Left ventricle myocardium inferior (tissue), 1 donor: ENCODE results near the gene NRXN3. TPM values are rescaled to one million over a fixed set of nuclear protein-coding genes. Genes with fewer than 3 reads are reported as not detected.
"Not testable (repeated sequence)": the region's sequence is repeated elsewhere in the genome, so short reads cannot be mapped to it uniquely, and the experiment has no call there.

ENCODE experiments used
- DNase-seq: peaks from one replicate; pipeline ENCODE4 v3.0.0-alpha.2; 2020
- H3K27ac ChIP-seq: fragments of 200-600 bp; replicated peaks from 2 replicates; pipeline ENCODE4 v1.8.0; 2021
- H3K27me3 ChIP-seq: fragments of 200-600 bp; 2 replicates; pipeline ENCODE4 v1.8.0; 2021; ENCODE audit warnings: low read depth
- H3K36me3 ChIP-seq: fragments of 200-600 bp; 2 replicates; pipeline ENCODE4 v1.8.0; 2021
- H3K4me1 ChIP-seq: fragments of 200-600 bp; 2 replicates; pipeline ENCODE4 v1.8.0; 2021
- H3K4me3 ChIP-seq: fragments of 200-600 bp; 2 replicates; pipeline ENCODE4 v1.8.0; 2021; ENCODE audit warnings: mild to moderate bottlenecking, moderate library complexity
- H3K9me3 ChIP-seq: fragments of 200-600 bp; replicated peaks from 2 replicates; pipeline ENCODE4 v1.8.0; 2021
- intact Hi-C: fragments of 100-400 bp; cut with micrococcal nuclease; formaldehyde crosslinking; loops from one replicate; pipeline ENCODE4 v1.11.0; 2022
- total RNA-seq: library from RNA; stranded (reverse); fragmentation: NEBNext Ultra II Directional; extraction: Animal tissue kit (Norgen Biotek cat#: 25700); gene quantifications from one replicate; pipeline ENCODE4 v1.2.1, GENCODE V29; 2021
- TF ChIP-seq, protein P1 (sequence below): fragments of 200-600 bp; IDR thresholded peaks from 2 replicates; pipeline ENCODE4 v1.8.0; 2021; ENCODE audit warnings: antibody characterized with exemption, mild to moderate bottlenecking, borderline replicate concordance
- donor health status: DM: no; HTN: yes; CAD: no; lungs with severe emphysema.

The NRXN3 gene
- total RNA-seq, 1 donor from 2014 or later, result 1.2 TPM

- intact Hi-C loops, result no loop called here
These were observed 349.7 kb downstream of the NRXN3 start for GRCh38 chr14:78519863-78520262.

DNA sequence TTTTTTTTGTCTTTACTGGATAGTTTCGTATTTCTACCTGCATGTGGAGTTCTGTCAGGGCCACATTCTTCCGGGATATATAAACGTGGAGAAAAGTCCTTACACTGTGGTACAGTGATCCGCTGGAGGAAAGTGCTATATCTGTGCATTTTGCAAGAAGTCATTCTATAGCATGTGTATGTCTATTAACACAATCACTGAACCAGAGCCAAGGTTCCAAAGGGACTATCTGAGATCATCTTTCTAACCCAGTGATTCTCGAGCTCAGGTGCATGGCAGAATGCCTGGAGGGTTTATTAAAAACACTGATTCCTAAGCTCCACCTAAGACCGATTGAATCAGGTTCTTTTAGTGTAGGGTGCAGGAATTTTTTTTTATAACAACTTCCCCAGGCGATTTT is 354.0 kb downstream of the NRXN3 start:
- no peak overlapping the region for H3K4me3 ChIP-seq
- no peak for DNase-seq
- TF ChIP-seq, protein P1, sequence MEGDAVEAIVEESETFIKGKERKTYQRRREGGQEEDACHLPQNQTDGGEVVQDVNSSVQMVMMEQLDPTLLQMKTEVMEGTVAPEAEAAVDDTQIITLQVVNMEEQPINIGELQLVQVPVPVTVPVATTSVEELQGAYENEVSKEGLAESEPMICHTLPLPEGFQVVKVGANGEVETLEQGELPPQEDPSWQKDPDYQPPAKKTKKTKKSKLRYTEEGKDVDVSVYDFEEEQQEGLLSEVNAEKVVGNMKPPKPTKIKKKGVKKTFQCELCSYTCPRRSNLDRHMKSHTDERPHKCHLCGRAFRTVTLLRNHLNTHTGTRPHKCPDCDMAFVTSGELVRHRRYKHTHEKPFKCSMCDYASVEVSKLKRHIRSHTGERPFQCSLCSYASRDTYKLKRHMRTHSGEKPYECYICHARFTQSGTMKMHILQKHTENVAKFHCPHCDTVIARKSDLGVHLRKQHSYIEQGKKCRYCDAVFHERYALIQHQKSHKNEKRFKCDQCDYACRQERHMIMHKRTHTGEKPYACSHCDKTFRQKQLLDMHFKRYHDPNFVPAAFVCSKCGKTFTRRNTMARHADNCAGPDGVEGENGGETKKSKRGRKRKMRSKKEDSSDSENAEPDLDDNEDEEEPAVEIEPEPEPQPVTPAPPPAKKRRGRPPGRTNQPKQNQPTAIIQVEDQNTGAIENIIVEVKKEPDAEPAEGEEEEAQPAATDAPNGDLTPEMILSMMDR, result no peak
- H3K4me1 ChIP-seq, result no peaks in the 10 kb centered on the region
- H3K27ac ChIP-seq, result no peak overlapping the region
- H3K36me3 ChIP-seq, result no peaks in the 10 kb centered on the region
- intact Hi-C loops, result no loop called here
- H3K27me3 ChIP-seq, result no peaks in the 10 kb centered on the region
- no peaks in the 10 kb centered on the region for H3K9me3 ChIP-seq

More at GRCh38 chr14:78519863-78520262, 349.7 kb downstream of the NRXN3 start:
- Histone ChIP-seq H3K27me3 (no peaks in the 10 kb centered on the region), H3K4me3 (no peak overlapping the region), H3K9me3 (no peaks in the 10 kb centered on the region), H3K36me3 (no peaks in the 10 kb centered on the region), H3K27ac (no peak overlapping the region), H3K4me1 (no peaks in the 10 kb centered on the region)
- no peak for DNase-seq
- TF ChIP-seq, protein P1, result no peak

DNA sequence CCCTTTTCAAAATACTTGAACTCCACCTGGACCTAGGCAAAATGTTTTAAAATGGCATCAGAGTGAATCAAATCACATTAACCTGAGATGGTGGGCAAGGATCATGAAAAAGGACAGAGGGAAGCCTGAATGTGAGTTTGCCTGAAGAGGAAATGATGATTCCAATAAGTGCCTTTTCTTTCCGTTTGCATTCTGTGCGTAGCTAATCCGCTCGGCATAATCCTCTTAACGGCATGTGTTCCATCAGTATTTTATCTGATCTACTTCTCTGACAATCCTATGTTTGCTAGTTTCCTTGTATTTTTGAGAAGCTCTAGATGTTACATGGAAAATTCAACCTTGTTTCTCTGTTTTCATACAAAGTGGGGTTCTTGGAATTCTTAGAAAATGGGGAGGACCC is 354.6 kb downstream of the NRXN3 start:
- no peaks in the 10 kb centered on the region for H3K9me3 ChIP-seq
- DNase-seq, result no peak
- TF ChIP-seq, protein P1, result no peak
- intact Hi-C loops, result no loop called here
- H3K4me1 ChIP-seq, result no peaks in the 10 kb centered on the region
- no peaks in the 10 kb centered on the region for H3K36me3 ChIP-seq
- H3K27me3 ChIP-seq, result no peaks in the 10 kb centered on the region
- no peak overlapping the region for H3K4me3 ChIP-seq
- no peak overlapping the region for H3K27ac ChIP-seq

GRCh38 chr14:78530078-78530477 is 359.9 kb downstream of the NRXN3 start:
- Histone ChIP-seq H3K27me3 (no peaks in the 10 kb centered on the region), H3K4me3 (no peak overlapping the region), H3K4me1 (no peaks in the 10 kb centered on the region), H3K36me3 (no peaks in the 10 kb centered on the region), H3K9me3 (no peaks in the 10 kb centered on the region), H3K27ac (no peak overlapping the region)
- no peak for DNase-seq
- TF ChIP-seq, protein P1, result no peak
- intact Hi-C loops, result no loop called here

GRCh38 chr14:78534141-78534540 is 364.0 kb downstream of the NRXN3 start:
- no peaks in the 10 kb centered on the region for H3K36me3 ChIP-seq
- H3K27me3 ChIP-seq, result no peaks in the 10 kb centered on the region
- H3K4me3 ChIP-seq, result no peak overlapping the region
- H3K4me1 ChIP-seq, result no peaks in the 10 kb centered on the region
- intact Hi-C loops, result no loop called here
- TF ChIP-seq, protein P1, result no peak
- no peak for DNase-seq
- H3K27ac ChIP-seq, result no peak overlapping the region
- peaks cover 18% of the 10 kb centered on the region for H3K9me3 ChIP-seq

- DNase-seq, result no peak
- Histone ChIP-seq H3K27me3 (no peaks in the 10 kb centered on the region), H3K4me3 (no peak overlapping the region), H3K27ac (no peak overlapping the region), H3K4me1 (no peaks in the 10 kb centered on the region), H3K9me3 (peaks cover 23% of the 10 kb centered on the region), H3K36me3 (no peaks in the 10 kb centered on the region)
- TF ChIP-seq, protein P1, result no peak
- intact Hi-C loops, result no loop called here
These were observed 364.9 kb downstream of the NRXN3 start for GRCh38 chr14:78535041-78535440.

DNA sequence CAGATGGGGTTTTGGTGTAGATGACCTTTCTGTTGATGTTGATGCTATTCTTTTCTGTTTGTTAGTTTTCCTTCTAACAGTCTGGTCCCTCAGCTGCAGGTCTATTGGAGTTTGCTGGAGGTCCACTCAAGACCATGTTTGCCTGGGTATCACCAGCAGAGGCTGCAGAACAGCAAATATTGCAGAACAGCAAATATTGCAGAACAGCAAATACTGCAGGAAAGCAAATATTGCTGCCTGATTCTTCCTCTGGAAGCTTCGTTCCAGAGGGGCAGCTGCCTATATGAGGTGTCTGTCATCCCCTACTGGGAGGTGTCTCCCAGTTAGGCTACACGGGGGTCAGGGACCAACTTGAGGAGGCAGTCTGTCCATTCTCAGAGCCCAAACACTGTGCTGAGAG is 371.6 kb downstream of the NRXN3 start:
- peaks cover 30% of the 10 kb centered on the region for H3K9me3 ChIP-seq
- intact Hi-C loops, H3K27ac ChIP-seq, H3K4me1 ChIP-seq, H3K27me3 ChIP-seq, H3K4me3 ChIP-seq, DNase-seq, H3K36me3 ChIP-seq: not testable (repeated sequence)
